Stimulated activated CD4-positive, alpha-beta T cell treated with anti-CD3 and anti-CD28 coated beads, TNF-alpha, amount 100 ng/mL, for 48 hours (primary cell): ENCODE measurements around the gene KLF4.
"Not testable (repeated sequence)": the region's sequence is repeated elsewhere in the genome, so short reads cannot be mapped to it uniquely, and the experiment has no call there.

ENCODE experiments used
- DNase-seq, 3 donors: peaks; one replicate each; pipeline ENCODE4 v3.0.0-alpha.2; 2020; ENCODE audit warnings: low read depth in 3 of 3

The KLF4 gene

DNA sequence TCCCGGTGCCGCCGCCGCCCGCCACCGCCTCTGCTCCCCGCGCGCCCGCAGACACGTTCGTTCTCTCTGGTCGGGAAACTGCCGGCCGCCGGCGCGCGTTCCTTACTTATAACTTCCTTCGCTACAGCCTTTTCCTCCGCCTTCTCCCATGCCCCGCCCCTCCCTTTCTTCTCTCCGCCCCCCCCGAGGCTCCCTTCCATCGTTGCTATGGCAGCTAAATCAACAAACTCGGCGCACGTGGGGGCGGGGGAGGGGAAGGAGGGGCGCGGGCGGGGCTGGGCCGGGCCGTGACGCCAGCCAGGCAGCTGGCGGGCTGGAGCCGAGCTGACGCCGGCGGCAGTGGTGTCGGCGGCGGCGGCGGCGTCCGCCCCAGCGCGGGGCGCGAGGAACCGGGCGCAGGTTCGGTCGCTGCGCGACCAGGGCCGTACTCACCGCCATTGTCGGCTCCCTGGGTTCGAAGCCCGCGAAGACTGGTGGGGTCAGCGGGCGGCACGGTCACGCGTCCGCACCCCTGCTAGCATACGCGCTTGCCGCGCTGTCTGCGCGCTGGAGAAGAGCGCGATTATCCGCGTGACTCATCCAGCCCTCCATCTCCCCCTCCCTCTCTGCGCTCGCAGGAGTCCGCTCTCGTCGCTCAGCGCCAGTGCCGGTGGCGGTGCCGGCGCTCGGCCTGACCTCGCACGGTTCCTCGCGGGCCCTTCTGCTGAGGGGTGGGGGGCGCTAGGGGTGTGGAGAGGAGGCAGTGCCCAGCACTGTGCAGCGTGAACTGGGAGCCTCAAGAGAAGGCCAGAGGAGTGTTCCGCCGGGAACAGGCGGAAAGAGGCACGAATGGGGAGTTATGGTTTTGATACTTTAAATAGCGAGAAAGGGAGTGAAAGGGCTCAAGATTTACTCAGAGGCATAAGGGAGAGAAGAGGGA, at the start of gene KLF4:
Gene KLF4, minus strand, starts transcription at position 83 of the 919 bp plus-strand sequence. CDS start 597 bp downstream, outside the sequence.
- peak; percentile 46 to 77 (median 58) for DNase-seq

DNA sequence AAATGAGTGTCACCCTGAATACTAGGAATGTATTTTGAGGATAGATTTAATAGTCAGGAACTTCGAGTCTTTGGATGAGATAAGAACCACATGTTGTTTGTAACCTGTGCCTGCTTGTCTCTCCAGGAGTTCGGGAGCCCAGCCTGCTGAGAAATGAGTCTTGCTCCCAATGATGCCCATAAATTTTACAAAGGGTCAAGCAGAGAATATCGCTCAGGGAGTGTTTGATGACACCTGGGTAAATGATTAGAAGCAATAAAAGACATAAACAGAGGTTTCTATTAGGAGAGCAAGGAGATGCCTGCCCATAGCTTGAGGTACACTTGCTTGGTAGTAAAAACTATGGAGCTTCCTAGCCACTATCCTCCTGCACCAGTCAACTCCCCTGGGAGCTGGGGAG, 46.9 kb upstream of the KLF4 start:
- DNase-seq, result no peak

DNA sequence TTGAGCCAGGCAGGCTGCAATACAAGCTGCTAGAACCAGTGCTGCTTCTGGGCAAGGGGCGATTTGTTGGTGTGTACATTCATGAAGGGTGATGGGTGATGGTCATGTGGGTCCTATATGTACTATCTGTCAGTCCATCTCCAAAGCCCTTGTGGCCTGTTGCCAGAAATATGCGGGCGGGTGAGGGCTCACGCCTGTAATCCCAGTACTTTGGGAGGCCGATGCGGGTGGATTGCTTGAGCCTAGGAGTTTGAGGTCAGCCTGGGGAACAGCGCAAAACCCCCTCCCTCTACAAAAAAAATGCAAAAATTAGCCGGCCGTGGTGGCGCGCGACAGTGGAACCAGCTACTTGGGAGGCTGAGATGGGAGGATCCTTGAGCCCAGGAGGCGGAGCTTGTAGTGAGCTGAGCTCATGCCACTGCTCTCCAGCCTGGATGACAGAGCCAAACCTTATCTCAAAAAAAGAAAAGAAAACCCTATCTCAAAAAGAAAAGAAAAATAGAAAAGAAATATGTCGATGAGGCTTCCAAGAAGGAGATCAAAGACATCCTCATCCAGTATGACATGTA, 45.0 kb upstream of the KLF4 start:
- DNase-seq, result no peak

DNA sequence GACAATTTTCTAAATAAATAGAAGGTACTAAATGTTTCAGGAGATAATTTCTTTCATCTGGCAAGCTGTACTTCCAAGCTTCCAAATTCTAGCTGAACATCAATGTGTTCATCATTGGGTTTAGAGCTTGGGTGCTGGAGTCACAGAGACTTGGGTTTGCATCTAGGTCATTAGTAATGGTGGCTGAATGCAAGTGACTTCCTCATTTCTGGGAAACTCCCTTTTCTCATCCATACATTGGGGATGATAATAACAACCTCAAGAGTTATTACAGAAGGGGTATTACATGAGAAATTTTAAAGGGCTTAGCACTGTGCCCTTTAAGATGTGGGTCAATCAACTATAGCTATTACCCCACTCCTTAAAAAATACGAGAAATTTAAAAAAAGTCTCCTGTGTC, 41.1 kb upstream of the KLF4 start:
- DNase-seq, result no peak

DNA sequence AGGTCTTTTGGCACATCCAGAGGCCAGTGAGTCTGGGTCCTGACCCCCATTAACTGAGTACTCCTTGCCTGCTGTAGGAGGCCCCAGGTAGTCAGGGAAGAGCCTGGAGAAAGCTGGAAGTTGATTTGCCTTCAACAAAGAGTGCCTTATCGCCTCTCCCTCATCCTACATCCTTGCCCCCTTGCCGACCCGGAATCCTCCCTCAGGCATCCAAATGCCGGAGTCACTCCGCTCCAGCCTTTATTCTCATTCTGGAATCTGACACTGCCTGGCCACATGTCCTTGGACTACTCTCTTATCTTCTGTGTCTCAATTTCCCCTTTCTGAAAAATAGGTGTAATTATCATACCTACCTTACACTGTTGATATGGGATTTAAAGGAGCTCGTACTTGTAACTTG, 39.1 kb upstream of the KLF4 start:
- DNase-seq, result no peak

DNA sequence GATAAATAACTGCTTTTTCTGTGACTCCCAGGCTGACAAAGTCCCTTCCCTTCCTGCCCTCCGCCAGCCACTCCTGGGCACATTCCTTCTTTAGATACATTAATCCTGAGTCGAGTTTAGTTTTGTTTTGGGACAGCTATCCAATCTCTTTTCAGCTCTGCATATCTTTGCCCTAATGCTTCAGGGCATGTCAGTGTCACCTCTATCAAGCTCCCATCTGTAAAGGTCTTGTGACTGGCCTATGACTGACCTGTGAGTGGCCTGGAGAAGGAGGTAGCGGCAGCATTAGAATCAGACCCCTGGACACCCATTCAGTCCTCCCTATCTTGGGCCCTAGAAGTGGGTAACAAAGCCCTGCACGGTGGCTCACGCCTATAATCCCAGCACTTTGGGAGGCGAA, 34.0 kb upstream of the KLF4 start:
- no peak for DNase-seq

GRCh38 chr9:107520186-107520585, 30.6 kb upstream of the KLF4 start:
- DNase-seq, result no peak

GRCh38 chr9:107518037-107518807, 28.7 kb upstream of the KLF4 start:
- no peak for DNase-seq

DNA sequence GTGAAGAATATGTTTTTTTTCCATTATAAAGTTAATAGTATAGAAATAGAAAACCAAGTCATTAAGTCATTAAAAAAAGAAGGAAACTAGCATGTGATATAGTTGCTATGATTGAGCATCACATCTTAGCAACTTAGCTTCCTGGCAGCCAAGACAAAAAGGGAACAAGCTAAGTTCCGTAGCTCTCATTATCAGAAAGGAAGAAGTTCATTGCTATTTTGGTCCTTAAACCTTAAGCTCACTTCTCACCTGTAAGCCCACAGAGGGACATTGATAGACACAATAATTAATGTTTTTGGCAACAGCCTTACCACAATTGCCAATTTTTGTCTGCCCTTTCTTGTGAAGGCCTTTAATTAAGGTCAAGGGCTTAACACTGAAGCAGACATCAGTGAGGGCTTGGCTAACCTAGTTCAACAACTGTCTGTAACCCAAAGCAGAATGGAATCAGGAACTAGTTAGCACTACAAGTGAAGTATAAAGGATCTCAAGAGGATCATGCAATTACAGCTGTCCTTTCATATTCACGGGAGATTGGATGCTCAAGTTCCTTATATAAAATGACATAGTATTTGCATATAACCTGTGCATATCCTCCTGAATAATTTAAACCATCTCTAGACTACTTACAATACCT, 24.0 kb upstream of the KLF4 start:
- no peak for DNase-seq

DNA sequence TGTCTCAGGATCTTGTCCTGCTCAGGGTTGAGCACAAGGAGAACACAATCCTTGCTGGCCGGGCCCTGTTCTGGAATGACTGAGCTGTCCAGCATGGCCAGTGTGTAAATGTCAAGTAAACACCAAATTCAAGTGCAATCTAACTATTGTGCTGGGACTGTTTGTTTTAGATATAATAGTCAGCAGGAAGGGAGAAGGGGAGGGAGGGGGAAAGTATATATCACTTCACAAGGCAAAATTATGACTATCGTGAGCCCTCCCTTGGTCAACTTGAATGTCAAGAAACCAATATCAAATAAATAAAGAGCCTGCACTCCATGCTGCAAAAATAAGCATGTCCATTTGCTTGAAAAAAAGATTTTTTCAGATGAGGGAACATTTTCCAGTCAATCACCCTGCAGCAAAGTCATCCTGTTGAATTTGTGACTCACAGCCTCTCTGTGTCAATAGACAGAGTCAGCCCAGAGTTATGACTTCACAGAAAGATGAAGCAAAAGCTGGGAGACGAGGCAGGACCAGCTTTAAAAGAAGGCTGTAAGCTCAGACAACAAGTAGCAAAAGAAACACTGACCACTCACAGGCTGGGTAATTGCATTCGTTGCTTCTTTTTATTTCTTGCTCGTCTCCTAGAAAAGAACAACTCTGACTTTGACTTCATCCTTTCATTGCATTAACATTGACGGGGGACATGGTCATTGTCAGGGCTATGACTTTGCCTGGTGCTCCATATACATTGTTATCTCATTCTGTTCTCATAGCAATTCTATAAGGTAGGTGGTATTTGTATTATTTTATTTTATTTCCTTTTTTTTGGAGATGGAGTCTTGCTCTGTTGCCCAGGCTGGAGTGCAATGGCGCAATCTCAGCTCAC, 15.3 kb upstream of the KLF4 start:
- no peak for DNase-seq

- no peak for DNase-seq
These were observed 12.9 kb upstream of the KLF4 start for GRCh38 chr9:107502464-107502863.

DNA sequence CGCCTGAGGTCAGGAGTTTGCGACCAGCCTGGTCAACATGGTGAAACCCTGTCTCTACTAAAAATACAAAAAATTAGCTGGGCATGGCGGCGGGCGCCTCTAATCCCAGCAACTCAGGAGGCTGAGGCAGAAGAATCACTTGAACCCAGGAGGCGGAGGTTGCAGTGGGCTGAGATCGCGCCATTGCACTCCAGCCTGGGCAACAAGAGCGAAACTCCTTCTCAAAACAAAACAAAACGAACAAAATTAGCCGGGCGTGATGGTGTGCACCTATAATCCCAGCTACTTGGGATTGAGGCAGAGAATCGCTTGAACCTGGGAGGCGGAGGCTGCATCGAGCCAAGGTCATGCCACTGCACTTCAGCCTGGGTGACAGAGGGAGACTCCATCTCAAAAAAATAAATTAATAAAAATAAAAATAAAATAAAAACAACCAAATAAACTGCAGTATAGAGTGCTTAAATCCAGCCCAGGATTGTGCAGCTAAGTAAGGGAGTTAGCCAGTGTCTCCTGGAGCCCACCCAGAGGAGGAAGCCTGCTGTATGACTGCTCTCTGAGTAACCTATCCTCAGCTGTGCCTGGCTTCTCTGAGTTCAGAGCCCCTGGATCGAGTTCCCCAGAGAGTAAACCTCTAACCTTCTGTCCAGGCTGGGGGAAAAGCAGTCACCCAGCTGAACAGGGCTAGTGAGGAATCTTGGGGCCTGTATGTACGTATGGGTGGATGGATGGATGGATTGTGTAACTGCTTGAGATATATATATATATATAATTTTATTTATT, 11.0 kb upstream of the KLF4 start:
- DNase-seq, result not testable (repeated sequence)

- DNase-seq, result no peak
These were observed 7.4 kb upstream of the KLF4 start for GRCh38 chr9:107496976-107497375.

DNA sequence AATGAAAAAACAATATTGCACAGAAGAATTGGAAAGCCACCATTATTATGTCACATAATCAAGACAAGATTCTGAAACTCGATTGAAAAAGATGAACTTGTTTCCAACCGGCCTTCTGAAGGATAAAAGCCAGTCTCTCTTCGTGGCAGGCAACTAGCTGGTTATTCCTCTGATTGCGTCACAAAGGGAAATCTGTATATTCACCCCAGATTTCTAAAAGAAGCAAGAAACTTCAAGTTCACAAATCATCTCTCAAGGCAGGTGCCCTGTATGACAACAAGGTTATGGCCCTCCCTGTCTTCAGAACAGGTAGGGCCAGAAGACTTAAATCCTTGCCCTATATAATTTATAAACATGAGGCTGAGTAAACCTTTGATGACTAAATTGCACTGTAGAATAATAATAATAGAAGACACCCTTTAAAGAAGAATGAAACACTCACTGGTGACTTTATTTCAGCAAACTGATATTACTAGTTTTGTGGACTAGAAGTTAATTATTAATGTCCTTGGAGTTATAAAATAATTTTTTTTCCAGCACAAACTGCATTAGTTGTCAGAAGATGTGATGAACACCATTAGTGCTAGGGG, 2.9 kb upstream of the KLF4 start:
- DNase-seq, result no peak

DNA sequence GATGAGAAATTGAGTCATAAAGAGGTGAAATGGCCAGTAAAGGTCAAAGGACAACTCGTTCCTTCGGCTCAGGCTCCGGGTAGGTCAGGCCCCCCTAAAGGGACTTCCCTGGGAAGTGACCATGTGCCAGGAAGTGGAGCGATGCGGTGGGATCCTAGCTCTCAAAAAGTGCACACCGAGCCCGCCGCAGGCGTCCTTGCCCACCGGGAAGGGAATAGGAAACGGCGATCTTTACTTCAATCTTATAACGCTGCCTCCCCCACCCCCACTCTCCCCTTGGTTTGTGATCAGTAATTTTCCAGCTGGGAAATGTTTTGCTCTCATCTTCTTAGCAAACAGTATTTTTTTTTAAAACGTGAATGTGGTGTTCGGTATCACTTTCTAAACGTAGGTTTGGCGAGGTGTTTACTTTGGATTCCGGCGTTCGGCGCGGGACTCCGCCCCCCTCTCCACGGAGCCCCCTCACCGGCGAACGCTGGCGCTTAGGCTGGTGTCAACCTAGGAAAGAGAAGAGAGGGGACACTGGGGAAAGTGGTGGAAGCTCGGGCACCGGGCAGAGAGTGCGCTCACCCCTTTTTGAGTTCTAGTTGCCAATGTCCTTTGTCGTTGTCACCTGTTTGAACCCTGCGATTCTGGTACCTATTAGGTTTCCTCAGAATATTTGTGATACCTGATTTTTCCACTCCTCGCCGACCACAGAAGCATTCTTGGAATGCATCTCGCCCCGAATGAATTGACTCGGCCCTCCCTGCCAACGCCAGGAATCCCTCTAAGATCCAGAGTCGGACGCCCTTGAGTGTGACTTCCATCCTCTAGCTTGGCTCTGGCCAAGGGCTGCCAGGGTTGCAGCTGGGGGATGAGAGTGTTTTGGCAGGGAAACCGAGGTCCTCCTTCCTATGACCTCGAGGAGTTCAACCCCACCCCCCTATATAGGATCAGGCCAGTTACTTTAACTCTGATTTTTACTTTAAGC, 1.8 kb upstream of the KLF4 start:
- no peak for DNase-seq

GRCh38 chr9:107490606-107490970, 1.0 kb upstream of the KLF4 start:
- not testable (repeated sequence) for DNase-seq

GRCh38 chr9:107489144-107489673, 360 bp downstream of the KLF4 start:
- no peak for DNase-seq

- no peak for DNase-seq
These were observed 1.0 kb downstream of the KLF4 start for GRCh38 chr9:107488375-107489143.
